ENCODE results near the gene PRDM10. TPM values are rescaled to one million over a fixed set of nuclear protein-coding genes. Genes with fewer than 3 reads are reported as not detected.
"Not testable (repeated sequence)": the region's sequence is repeated elsewhere in the genome, so short reads cannot be mapped to it uniquely, and the experiment has no call there.

The PRDM10 gene
- polyA plus RNA-seq, 3 donors: 8.8 to 10.4 (median 8.9) TPM

GRCh38 chr11:129918361-129918760 is 84.3 kb downstream of the PRDM10 start:
- no peak for DNase-seq (ENCODE audit: low read depth in 3 of 3, low spot score in 2 of 3)

DNA sequence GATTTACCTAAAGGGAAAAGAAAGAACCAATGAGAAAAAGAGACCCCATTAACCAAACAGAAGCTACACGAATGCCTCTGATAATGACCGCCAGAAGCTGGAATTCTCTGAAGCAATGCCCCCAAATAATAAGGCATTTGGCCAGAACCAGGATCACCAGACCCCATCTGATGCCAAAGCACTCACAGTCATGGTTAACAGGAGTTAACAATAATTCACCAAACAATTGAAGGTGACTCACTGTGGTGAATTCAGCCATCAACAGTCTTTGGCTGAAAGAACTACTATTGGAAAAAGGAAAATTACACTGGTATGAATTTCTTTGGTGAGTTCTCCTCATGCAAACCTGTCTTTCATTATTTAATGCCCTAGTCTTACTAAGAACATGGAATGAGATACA is 85.4 kb downstream of the PRDM10 start:
- DNase-seq (ENCODE audit: low read depth in 3 of 3, low spot score in 2 of 3): no peak

- no peak for DNase-seq (ENCODE audit: low read depth in 3 of 3, low spot score in 2 of 3)
Observed at GRCh38 chr11:129911298-129911697, 91.3 kb downstream of the PRDM10 start.

DNA sequence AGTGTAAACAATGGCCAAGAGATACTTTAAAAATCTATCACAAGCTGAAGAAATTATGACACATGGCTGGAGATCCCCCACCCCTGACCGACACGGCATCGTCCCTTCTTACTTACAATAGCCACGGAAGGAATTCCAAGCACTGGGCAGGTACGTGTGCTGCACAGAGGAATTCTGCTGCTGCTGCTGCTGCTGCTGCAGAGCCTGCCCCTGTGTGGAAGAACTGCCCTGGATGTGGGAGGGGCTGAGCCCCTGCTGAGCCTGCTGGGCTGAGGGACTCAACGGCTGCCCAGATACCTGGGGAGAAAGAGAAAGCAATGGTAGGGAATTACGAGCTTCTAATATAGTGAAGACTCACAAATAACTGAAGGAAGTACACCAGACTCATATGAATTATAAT is 92.3 kb downstream of the PRDM10 start:
- DNase-seq (ENCODE audit: low read depth in 3 of 3, low spot score in 2 of 3): no peak

DNA sequence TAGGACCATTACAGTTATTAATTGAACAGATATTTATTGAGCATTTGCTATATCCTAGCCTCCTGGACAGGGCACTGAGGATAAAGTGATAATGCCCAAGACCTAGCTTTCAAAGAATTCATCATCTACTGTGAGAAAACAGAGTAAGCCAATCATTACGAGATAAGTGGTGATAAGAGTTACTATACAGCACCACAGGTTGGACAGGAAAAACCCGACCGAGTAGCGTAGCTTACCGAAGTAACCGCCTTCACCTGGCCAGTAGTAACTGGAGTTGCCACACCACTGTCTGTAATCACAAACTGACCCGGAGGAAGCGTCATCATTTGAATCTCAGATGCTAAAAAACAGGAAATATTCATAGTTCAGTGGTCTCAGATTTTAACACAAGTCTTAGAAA is 97.2 kb downstream of the PRDM10 start:
- DNase-seq (ENCODE audit: low read depth in 3 of 3, low spot score in 2 of 3): no peak

- DNase-seq (ENCODE audit: low read depth in 3 of 3, low spot score in 2 of 3): no peak
Observed at GRCh38 chr11:129896062-129896461, 106.6 kb downstream of the PRDM10 start.

DNA sequence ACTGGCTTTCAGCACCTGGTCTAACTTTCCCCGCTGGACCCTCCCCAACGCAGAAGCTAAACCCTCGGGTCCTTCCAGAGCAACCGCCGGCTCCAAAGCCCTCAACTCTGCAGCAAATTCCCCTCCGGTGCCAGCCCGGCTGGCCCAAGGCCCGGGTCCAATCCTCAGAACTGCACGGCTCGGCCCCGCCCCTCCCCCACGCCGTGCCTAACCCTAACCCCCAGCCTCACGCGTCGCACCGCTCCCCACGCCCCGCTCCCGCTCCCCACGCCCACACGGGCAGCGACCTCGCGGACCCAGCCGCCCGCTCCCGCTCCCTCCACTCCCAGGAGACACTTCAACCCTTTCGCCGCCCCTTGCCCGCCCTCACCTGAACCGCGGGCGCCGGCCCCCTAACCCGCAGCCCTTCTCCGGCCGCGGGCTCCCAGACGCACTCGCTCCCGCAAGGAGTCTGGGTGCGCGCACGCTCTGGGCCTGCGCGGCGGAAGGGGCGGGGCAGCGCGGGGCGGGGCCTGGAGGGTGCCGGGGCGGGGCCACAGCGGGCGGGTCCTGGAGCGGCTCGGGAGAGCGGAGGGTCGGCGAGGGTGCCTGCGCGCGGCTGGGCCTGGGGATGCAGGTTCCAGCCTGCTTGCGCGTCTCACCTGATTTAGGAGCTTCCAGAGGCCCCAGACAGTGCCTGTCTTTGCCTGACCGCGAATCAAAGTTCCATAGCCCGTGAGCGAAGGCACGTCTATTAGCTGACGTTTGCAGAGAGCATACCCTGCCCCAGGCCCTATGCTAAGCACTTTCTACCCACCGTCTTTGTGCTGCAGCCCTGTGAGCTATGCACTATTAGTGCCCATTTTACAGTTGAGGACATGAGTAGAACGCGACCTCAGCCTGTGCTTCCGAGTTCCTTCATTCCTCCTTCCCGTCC is 107.3 kb downstream of the PRDM10 start, which contains the start of gene NFRKB:
TSS of gene NFRKB (minus strand) at position 453 of the 916 bp plus-strand sequence. CDS start 2,729 bp downstream, outside the sequence.
- DNase-seq (ENCODE audit: low read depth in 3 of 3, low spot score in 2 of 3): peak; percentile 41 to 64 (median 61)

- DNase-seq (ENCODE audit: low read depth in 3 of 3, low spot score in 2 of 3): peak in 1 of 3 donors; percentile 2
Observed at GRCh38 chr11:129894278-129895125, 108.1 kb downstream of the PRDM10 start.

DNA sequence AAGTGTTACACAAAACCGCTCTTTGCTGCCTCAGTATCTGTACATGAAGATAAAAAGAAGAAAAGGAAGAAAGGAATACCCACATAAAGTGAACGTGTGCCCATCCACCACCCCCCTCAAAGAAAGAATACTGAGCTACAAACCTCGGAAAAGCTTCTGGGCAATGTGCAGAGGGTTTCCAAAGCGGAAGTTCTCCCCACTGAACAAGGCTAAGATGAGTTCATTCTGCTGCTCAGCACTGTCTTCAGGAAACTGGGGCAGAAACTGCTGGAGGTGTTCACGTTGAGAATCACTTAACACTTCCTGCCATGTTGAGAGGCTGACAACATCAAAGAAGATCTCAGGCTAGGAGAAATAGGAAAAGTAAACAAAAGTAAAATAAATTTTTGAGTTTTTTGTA is 114.2 kb downstream of the PRDM10 start:
- no peak for DNase-seq (ENCODE audit: low read depth in 3 of 3, low spot score in 2 of 3)

DNA sequence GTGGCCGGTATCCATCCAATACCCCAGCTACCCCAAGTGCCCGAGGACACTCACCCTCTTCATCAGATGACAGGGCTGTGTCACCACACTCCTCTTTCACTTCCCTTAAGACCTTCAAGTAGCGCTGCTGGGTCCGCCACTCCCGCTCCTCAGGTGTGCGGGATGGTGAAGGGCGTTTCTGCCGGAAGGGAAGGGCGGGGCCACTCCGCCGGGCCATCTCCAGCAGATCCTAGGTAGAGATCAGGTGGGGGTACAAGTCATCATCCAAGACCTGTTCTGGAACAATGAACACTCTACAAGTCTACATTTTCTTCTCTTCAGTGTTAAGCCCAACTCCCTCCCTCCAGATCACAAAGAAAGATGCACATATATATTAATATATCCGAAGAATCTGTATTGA is 117.3 kb downstream of the PRDM10 start:
- DNase-seq (ENCODE audit: low read depth in 3 of 3, low spot score in 2 of 3): no peak

DNA sequence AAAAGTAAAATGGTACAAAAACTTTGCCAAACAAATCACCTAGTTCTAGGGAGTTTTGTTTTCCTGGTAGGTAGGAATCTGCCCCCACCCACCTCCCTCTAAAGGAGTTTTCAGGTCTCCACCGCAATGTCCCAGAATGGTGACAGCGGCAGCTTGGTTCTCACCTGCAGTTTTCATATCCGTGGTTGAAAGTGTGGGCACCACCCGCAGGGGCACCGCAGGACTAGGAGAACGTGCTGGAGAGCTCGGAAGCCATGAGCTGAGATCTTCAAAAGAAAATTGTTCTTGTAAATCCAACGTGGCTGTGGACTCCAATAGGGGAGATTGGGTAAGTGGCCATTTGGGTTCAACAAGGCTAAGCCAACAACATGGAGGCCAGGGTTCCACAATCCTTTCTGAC is 118.1 kb downstream of the PRDM10 start:
- DNase-seq (ENCODE audit: low read depth in 3 of 3, low spot score in 2 of 3): no peak

GRCh38 chr11:129881570-129882170 is 121.0 kb downstream of the PRDM10 start:
- no peak for DNase-seq (ENCODE audit: low read depth in 3 of 3, low spot score in 2 of 3)

DNA sequence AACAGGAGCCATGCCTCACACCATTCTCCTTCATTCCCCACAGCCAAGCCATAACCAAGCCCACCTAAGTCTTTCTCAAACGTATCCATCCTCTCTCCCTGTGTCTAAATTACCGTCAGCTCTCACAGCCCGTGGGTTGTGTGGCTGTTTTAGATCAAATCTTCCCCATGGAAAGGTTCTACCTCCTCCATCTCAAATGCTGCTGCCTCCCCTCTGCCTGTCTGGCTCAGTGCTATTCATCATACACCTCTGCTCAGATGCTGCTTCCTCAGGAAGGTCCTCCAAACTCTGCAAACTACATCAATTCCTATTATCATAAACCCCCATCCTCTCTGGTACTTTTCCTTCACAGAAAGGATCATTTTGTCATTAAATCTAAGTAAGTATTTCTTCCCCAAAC is 122.3 kb downstream of the PRDM10 start:
- no peak for DNase-seq (ENCODE audit: low read depth in 3 of 3, low spot score in 2 of 3)

DNA sequence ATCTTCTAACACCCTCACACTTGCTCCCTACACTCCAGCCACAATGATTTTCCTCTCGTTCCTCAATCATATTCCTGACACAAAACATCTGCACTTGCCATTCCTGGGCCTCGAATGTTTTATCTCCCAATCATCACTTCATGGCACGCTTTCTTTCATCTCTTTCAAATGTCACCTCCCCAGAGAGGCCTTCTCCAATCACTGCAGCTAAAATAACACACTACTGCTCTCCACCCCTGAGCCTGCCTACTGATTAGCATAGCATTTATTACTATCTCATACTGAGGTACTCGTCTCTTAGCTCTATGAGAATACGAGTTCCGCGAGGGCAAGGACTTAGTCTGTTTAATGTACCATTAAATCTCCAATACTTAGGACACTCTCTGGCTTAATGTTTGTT is 130.7 kb downstream of the PRDM10 start:
- no peak for DNase-seq (ENCODE audit: low read depth in 3 of 3, low spot score in 2 of 3)

DNA sequence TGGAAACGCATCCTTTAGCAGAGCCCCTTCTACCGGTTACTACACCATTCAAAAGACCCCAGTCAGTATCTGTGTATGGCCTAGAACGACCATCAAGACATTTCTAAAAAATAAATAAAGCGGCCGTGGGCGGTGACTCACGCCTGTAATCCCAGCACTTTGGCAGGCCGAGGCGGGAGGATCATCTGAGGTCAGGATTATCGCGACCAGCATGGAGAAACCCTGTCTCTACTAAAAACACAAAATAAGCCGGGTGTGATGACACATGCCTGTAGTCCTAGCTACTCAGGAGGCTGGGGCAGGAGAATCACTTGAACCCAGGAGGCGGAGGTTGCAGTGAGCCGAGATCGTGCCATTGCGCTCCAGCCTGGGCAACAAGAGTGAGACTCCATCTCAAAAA is 134.0 kb downstream of the PRDM10 start:
- not testable (repeated sequence) for DNase-seq (ENCODE audit: low read depth in 3 of 3, low spot score in 2 of 3)

DNA sequence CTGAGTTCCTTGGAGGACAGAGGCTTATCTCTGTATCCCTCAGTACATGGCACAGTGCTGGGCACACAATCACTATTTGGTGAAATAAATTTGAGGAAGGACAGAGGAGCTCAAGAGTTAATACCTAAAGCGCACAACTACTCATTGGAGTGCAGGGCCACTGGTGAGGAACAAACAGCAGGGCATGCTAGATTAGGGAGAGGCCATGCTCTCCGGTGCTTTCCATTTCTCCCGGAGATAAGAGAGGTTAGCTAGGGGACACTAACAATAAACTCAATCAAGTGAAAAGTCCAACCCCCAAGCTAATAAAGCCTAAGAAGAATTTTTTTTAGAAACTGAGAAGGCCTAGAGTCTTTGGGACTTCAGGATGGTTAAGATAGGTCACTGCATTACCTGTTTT is 136.3 kb downstream of the PRDM10 start:
- no peak for DNase-seq (ENCODE audit: low read depth in 3 of 3, low spot score in 2 of 3)

- no peak for DNase-seq (ENCODE audit: low read depth in 3 of 3, low spot score in 2 of 3)
Observed at GRCh38 chr11:129865701-129866100, 136.9 kb downstream of the PRDM10 start.

GRCh38 chr11:129864811-129865210 is 137.8 kb downstream of the PRDM10 start:
- DNase-seq (ENCODE audit: low read depth in 3 of 3, low spot score in 2 of 3): no peak

- peak; percentile 39 to 72 (median 43) for DNase-seq (ENCODE audit: low read depth in 3 of 3, low spot score in 2 of 3)
Observed at GRCh38 chr11:129861702-129862522, 140.7 kb downstream of the PRDM10 start.

- no peak for DNase-seq (ENCODE audit: low read depth in 3 of 3, low spot score in 2 of 3)
Observed at GRCh38 chr11:129856036-129856435, 146.6 kb downstream of the PRDM10 start.
